IMR-90 (cell line): ENCODE results near the gene TMEM9B. TPM values are rescaled to one million over a fixed set of nuclear protein-coding genes. Genes with fewer than 3 reads are reported as not detected.

Experiments
- ATAC-seq: fragments of 200-7000 bp; cut with Tn5 transposase; 2 replicates; pipeline ENCODE4 v1.9.1; 2020; ENCODE audit warnings: low read depth, mild to moderate bottlenecking, moderate library complexity
- BruUV-seq: library from RNA; stranded (reverse); fragments of 400-500 nt; replicated peaks from 2 replicates; lab custom pipeline; 2021; lab: Mats Ljungman, UMichigan
- CTCF ChIA-PET: fragments of 300-600 bp; formaldehyde crosslinking; extraction: SDS; loops from one replicate; lab custom pipeline; 2021; ENCODE audit warnings: antibody characterized with exemption; lab: Yijun Ruan, JAX
- POLR2A ChIA-PET: fragments of 300-600 bp; sonication (Branson Sonifier 250); formaldehyde crosslinking; loops from one replicate; lab custom pipeline; 2022; ENCODE audit warnings: antibody characterized with exemption; ENCODE audit not compliant: unreplicated experiment; lab: Charles Lee
- DNase-seq: peaks from one replicate; pipeline ENCODE4 v3.0.0; 2013
- H2AFZ ChIP-seq: replicated peaks from 2 replicates; pipeline ENCODE3; 2013; ENCODE audit warnings: low read length, mild to moderate bottlenecking; ENCODE audit not compliant: poor library complexity
- H2AK5ac ChIP-seq: 2 replicates; pipeline ENCODE4 v1.6.1; 2013; ENCODE audit warnings: low read depth, low read length, inconsistent platforms
- H2AK9ac ChIP-seq: replicated peaks from 2 replicates; pipeline ENCODE3; 2013; ENCODE audit warnings: mild to moderate bottlenecking, low read depth, low read length, moderate library complexity; ENCODE audit not compliant: poor library complexity
- H2BK120ac ChIP-seq: 2 replicates; pipeline ENCODE4 v1.6.1; 2013; ENCODE audit warnings: low read depth, low read length, inconsistent platforms
- H2BK15ac ChIP-seq: 3 replicates; pipeline ENCODE4 v1.6.1; 2013; ENCODE audit warnings: low read depth, low read length, inconsistent platforms
- H2BK20ac ChIP-seq: 2 replicates; pipeline ENCODE4 v1.6.1; 2013; ENCODE audit warnings: low read depth, mild to moderate bottlenecking, inconsistent platforms, low read length, moderate library complexity
- H2BK5ac ChIP-seq: 2 replicates; pipeline ENCODE4 v1.6.1; 2013; ENCODE audit warnings: mild to moderate bottlenecking, low read depth, low read length, inconsistent platforms; ENCODE audit not compliant: poor library complexity, severe bottlenecking
- H3K14ac ChIP-seq: replicated peaks from 2 replicates; pipeline ENCODE4 v1.6.1; 2013; ENCODE audit warnings: low read depth, low read length, inconsistent platforms
- H3K18ac ChIP-seq: 2 replicates; pipeline ENCODE4 v1.6.1; 2013; ENCODE audit warnings: low read depth, low read length, control low read depth
- H3K23ac ChIP-seq: 2 replicates; pipeline ENCODE4 v1.6.1; 2013; ENCODE audit warnings: low read depth, low read length, inconsistent platforms
- H3K27ac ChIP-seq: 2 replicates; pipeline ENCODE4 v1.5.1; 2013; ENCODE audit warnings: mild to moderate bottlenecking, control low read depth, low read length; ENCODE audit not compliant: insufficient read depth
- H3K27me3 ChIP-seq: 2 replicates; pipeline ENCODE4 v1.6.1; 2013; ENCODE audit warnings: low read length; ENCODE audit not compliant: control insufficient read depth, insufficient read depth
- H3K36me3 ChIP-seq: 2 replicates; pipeline ENCODE4 v1.6.1; 2013; ENCODE audit warnings: low read length, mixed read lengths; ENCODE audit not compliant: control insufficient read depth, insufficient read depth
- H3K4ac ChIP-seq: 2 replicates; pipeline ENCODE4 v1.6.1; 2013; ENCODE audit warnings: low read depth, low read length, inconsistent platforms
- H3K4me1 ChIP-seq: 2 replicates; pipeline ENCODE4 v1.6.1; 2013; ENCODE audit warnings: low read length, mixed read lengths; ENCODE audit not compliant: control insufficient read depth, insufficient read depth
- H3K4me2 ChIP-seq: 2 replicates; pipeline ENCODE4 v1.6.1; 2013; ENCODE audit warnings: low read depth, mild to moderate bottlenecking, control low read depth, low read length, moderate library complexity
- H3K4me3 ChIP-seq: 2 replicates; pipeline ENCODE4 v1.5.1; 2013; ENCODE audit warnings: low read depth, mild to moderate bottlenecking, control low read depth, low read length, moderate library complexity; ENCODE audit not compliant: insufficient read depth
- H3K56ac ChIP-seq: 2 replicates; pipeline ENCODE4 v1.6.1; 2013; ENCODE audit warnings: low read length, inconsistent platforms; ENCODE audit not compliant: insufficient read depth; ENCODE audit errors: extremely low read depth
- H3K79me1 ChIP-seq, 2 experiments: 2 replicates each; pipeline ENCODE4 v1.6.1; 2013; ENCODE audit warnings: low read length in 2 of 2, inconsistent platforms in 1 of 2, low read depth in 1 of 2
- H3K9ac ChIP-seq: 2 replicates; pipeline ENCODE4 v1.6.1; 2013; ENCODE audit warnings: low read depth, low read length, control low read depth
- H3K9me1 ChIP-seq: 2 replicates; pipeline ENCODE4 v1.6.1; 2013; ENCODE audit warnings: low read length, inconsistent platforms; ENCODE audit not compliant: insufficient read depth
- H3K9me3 ChIP-seq: 2 replicates; pipeline ENCODE4 v1.6.1; 2013; ENCODE audit warnings: low read length; ENCODE audit not compliant: control insufficient read depth, insufficient read depth
- H4K20me1 ChIP-seq: 2 replicates; pipeline ENCODE4 v1.6.1; 2013; ENCODE audit warnings: low read length, inconsistent platforms; ENCODE audit not compliant: insufficient read depth
- H4K5ac ChIP-seq: 2 replicates; pipeline ENCODE4 v1.6.1; 2013; ENCODE audit warnings: mild to moderate bottlenecking, low read depth, low read length, control low read depth
- H4K8ac ChIP-seq, 2 experiments: 2 replicates each; pipeline ENCODE4 v1.6.1; 2013; ENCODE audit warnings: low read depth in 2 of 2, low read length in 2 of 2, control low read depth in 1 of 2, inconsistent platforms in 1 of 2
- H4K91ac ChIP-seq: 2 replicates; pipeline ENCODE4 v1.6.1; 2013; ENCODE audit warnings: low read depth, low read length, inconsistent platforms; ENCODE audit not compliant: insufficient read depth
- BHLHE40 ChIP-seq: fragments of 150-350 bp; IDR thresholded peaks from 2 replicates; pipeline ENCODE4 v1.6.1; 2016; ENCODE audit warnings: mild to moderate bottlenecking, low read depth, low read length
- CEBPB ChIP-seq: IDR thresholded peaks from 2 replicates; pipeline ENCODE4 v1.6.1; 2012; ENCODE audit warnings: low read depth, low read length, improper control_type of control experiment
- CHD1 ChIP-seq: IDR thresholded peaks from 2 replicates; pipeline ENCODE4 v1.6.1; 2012; ENCODE audit warnings: low read depth, low read length, improper control_type of control experiment
- FOS ChIP-seq: fragments of 150-350 bp; IDR thresholded peaks from 2 replicates; pipeline ENCODE4 v1.6.1; 2016; ENCODE audit warnings: low read depth, low read length
- MAFK ChIP-seq: IDR thresholded peaks from 2 replicates; pipeline ENCODE4 v1.6.1; 2012; ENCODE audit warnings: low read depth, low read length, improper control_type of control experiment
- MAZ ChIP-seq: IDR thresholded peaks from 2 replicates; pipeline ENCODE4 v1.6.1; 2012; ENCODE audit warnings: low read depth, mild to moderate bottlenecking, low read length, improper control_type of control experiment, moderate library complexity, borderline replicate concordance
- MXI1 ChIP-seq: IDR thresholded peaks from 2 replicates; pipeline ENCODE4 v1.6.1; 2012; ENCODE audit warnings: low read depth, mild to moderate bottlenecking, low read length, moderate library complexity, borderline replicate concordance
- NFE2L2 ChIP-seq: fragments of 150-350 bp; IDR thresholded peaks from 2 replicates; pipeline ENCODE4 v1.6.1; 2016; ENCODE audit warnings: low read depth, mild to moderate bottlenecking, low read length
- POLR2A ChIP-seq: IDR thresholded peaks from 2 replicates; pipeline ENCODE4 v1.6.1; 2012; ENCODE audit warnings: mild to moderate bottlenecking, low read depth, low read length
- RAD21 ChIP-seq: IDR thresholded peaks from 2 replicates; pipeline ENCODE4 v1.6.1; 2012; ENCODE audit warnings: low read length, improper control_type of control experiment
- RCOR1 ChIP-seq: IDR thresholded peaks from 2 replicates; pipeline ENCODE4 v1.6.1; 2012; ENCODE audit warnings: mild to moderate bottlenecking, low read length, improper control_type of control experiment; ENCODE audit not compliant: insufficient replicate concordance
- RFX5 ChIP-seq: IDR thresholded peaks from 2 replicates; pipeline ENCODE4 v1.8.0; 2012; ENCODE audit warnings: low read depth, mild to moderate bottlenecking, low read length, moderate library complexity
- SMC3 ChIP-seq: fragments of 150-350 bp; IDR thresholded peaks from 2 replicates; pipeline ENCODE4 v1.6.1; 2016; ENCODE audit warnings: low read depth, mild to moderate bottlenecking, antibody characterized with exemption, low read length, moderate library complexity
- WGBS, 2 experiments: methylation state at CpG; one replicate each; pipeline versions ENCODE4 v1.1.5 to v1.1.7; 2013; ENCODE audit warnings: missing lambda C conversion rate in 2 of 2; ENCODE audit not compliant: insufficient read length in 1 of 2; ENCODE audit errors: extremely low coverage in 2 of 2; 5-methylcytosine and 5-hydroxymethylcytosine counted together
- dilution Hi-C: fragments of 300-500 bp; cut with HindIII; formaldehyde crosslinking; loops from one replicate; pipeline ENCODE4 v1.14.3; 2018; ENCODE audit warnings: low sequenced_read_pairs; ENCODE audit not compliant: unreplicated experiment
- in situ Hi-C: fragments of 300-500 bp; cut with MboI; formaldehyde crosslinking; loops from 3 replicates; pipeline ENCODE4 v1.14.3; 2019; ENCODE audit warnings: low sequenced_read_pairs, inconsistent platforms, mixed read lengths
- intact Hi-C: fragments of 100-400 bp; cut with micrococcal nuclease; formaldehyde crosslinking; loops from 2 replicates; pipeline ENCODE4 v1.10.0; 2022
- polyA plus RNA-seq, 3 experiments: library from polyadenylated mRNA; depleted of rRNA; stranded (reverse); fragments of >200 nt; gene quantifications; 2 replicates each; pipeline ENCODE4 v1.2.3, GENCODE V29; 2012; ENCODE audit warnings: low replicate concordance in 1 of 3
- total RNA-seq: library from RNA; depleted of rRNA; stranded (reverse); fragments of >200 nt; gene quantifications from 2 replicates; pipeline ENCODE4 v1.2.3, GENCODE V29; 2012
- TF ChIP-seq, protein P1 (sequence below): fragments of 150-350 bp; IDR thresholded peaks from 2 replicates; pipeline ENCODE4 v1.6.1; 2016; ENCODE audit warnings: low read depth, mild to moderate bottlenecking, low read length, moderate library complexity, borderline replicate concordance
- TF ChIP-seq, protein P2 (sequence below): conservative IDR thresholded peaks from 2 replicates; pipeline ENCODE4 v1.5.1; 2012; ENCODE audit warnings: mild to moderate bottlenecking, low read depth, low read length, improper control_type of control experiment
- TF ChIP-seq, protein P3 (sequence below): fragments of 150-350 bp; IDR thresholded peaks from 2 replicates; pipeline ENCODE4 v1.6.1; 2017; ENCODE audit warnings: mild to moderate bottlenecking, antibody characterized with exemption, low read length, low read depth

Gene TMEM9B
- total and polyA plus RNA-seq, 2 of the 4 experiments (the other 2 are of a cell fraction) = 24.6 to 25.6 TPM

DNA sequence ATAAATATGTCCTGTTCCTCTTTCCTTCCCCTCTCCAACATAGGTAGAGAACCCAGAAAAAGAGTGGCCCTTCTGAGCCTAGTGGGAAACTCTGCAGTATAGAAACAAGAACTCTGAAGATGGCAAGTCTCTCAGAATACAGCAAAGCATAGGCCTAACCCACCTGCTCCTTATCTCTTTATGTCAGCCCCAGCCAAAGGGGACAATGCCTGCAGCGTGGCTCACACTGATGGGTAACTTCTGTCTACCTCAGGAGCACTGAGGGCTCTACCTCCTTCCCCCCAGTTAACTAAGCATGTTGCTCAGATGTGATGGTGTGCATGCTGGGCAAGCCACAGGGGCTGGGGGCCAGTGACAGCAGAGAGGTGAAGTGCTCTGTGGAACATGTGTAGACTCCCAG lies 44.4 kb upstream of the TMEM9B start:
- Histone ChIP-seq H3K23ac (no peak overlapping the region), H3K9ac (no peak overlapping the region), H3K36me3 (no peaks in the 10 kb centered on the region), H2AK9ac (no peak overlapping the region), H4K8ac (no peak overlapping the region), H2BK120ac (no peak overlapping the region), H3K79me1 (no peaks in the 10 kb centered on the region), H3K27ac (no peak overlapping the region), H2AFZ (no peak overlapping the region), H3K4me2 (no peak overlapping the region), H3K18ac (no peak overlapping the region), H2BK5ac (no peak overlapping the region), H3K27me3 (peaks cover 37% of the 10 kb centered on the region), H4K91ac (no peak overlapping the region), H3K56ac (no peak overlapping the region), H2AK5ac (no peak overlapping the region), H2BK20ac (no peak overlapping the region), H3K14ac (no peak overlapping the region), H3K9me1 (no peaks in the 10 kb centered on the region; the same call in 1 of the 2 replicates), H3K9me3 (no peaks in the 10 kb centered on the region), H4K20me1 (no peaks in the 10 kb centered on the region), H2BK15ac (no peak overlapping the region), H3K4ac (no peak overlapping the region), H4K5ac (no peak overlapping the region), H3K4me3 (no peak overlapping the region), H3K4me1 (0 out of 2 replicates have a peak, but pooled peaks cover 2% of the 10 kb centered on the region)
- BruUV-seq = no TSS peak
- in situ Hi-C loops = loop anchor here (25.0 kb wide), 1 partner anchor 504 kb away; no protein-coding TSS in a partner anchor
- POLR2A ChIA-PET = no interaction called here
- no peak for TF ChIP-seq NFE2L2
- TF ChIP-seq, protein P1, sequence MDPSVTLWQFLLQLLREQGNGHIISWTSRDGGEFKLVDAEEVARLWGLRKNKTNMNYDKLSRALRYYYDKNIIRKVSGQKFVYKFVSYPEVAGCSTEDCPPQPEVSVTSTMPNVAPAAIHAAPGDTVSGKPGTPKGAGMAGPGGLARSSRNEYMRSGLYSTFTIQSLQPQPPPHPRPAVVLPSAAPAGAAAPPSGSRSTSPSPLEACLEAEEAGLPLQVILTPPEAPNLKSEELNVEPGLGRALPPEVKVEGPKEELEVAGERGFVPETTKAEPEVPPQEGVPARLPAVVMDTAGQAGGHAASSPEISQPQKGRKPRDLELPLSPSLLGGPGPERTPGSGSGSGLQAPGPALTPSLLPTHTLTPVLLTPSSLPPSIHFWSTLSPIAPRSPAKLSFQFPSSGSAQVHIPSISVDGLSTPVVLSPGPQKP = no peak
- TF ChIP-seq MAZ = no peak
- TF ChIP-seq MXI1 = no peak
- no peak for TF ChIP-seq POLR2A
- TF ChIP-seq, protein P2, sequence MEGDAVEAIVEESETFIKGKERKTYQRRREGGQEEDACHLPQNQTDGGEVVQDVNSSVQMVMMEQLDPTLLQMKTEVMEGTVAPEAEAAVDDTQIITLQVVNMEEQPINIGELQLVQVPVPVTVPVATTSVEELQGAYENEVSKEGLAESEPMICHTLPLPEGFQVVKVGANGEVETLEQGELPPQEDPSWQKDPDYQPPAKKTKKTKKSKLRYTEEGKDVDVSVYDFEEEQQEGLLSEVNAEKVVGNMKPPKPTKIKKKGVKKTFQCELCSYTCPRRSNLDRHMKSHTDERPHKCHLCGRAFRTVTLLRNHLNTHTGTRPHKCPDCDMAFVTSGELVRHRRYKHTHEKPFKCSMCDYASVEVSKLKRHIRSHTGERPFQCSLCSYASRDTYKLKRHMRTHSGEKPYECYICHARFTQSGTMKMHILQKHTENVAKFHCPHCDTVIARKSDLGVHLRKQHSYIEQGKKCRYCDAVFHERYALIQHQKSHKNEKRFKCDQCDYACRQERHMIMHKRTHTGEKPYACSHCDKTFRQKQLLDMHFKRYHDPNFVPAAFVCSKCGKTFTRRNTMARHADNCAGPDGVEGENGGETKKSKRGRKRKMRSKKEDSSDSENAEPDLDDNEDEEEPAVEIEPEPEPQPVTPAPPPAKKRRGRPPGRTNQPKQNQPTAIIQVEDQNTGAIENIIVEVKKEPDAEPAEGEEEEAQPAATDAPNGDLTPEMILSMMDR = no peak
- TF ChIP-seq SMC3 = no peak
- TF ChIP-seq RAD21 = no peak
- no peak for TF ChIP-seq FOS
- no peak for TF ChIP-seq RFX5
- no peak for TF ChIP-seq CEBPB
- no peak for TF ChIP-seq BHLHE40
- no peak for TF ChIP-seq RCOR1
- TF ChIP-seq CHD1 = no peak
- TF ChIP-seq MAFK = no peak
- TF ChIP-seq, protein P3, sequence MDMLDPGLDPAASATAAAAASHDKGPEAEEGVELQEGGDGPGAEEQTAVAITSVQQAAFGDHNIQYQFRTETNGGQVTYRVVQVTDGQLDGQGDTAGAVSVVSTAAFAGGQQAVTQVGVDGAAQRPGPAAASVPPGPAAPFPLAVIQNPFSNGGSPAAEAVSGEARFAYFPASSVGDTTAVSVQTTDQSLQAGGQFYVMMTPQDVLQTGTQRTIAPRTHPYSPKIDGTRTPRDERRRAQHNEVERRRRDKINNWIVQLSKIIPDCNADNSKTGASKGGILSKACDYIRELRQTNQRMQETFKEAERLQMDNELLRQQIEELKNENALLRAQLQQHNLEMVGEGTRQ = no peak
- ATAC-seq = no peak
- intact Hi-C loops = no loop called here
- CTCF ChIA-PET = no interaction called here
- no CpG with 5 or more reads among the region's 1 CpG for WGBS, 2 experiments
- dilution Hi-C loops = no loop called here
- no peak for DNase-seq
